ENCODE results near the gene HSPB9.

The HSPB9 gene

GRCh38 chr17:42146911-42147607, 24.5 kb downstream of the HSPB9 start:
- no peak for DNase-seq

GRCh38 chr17:42153919-42154742, 31.5 kb downstream of the HSPB9 start:
- DNase-seq: no peak

DNA sequence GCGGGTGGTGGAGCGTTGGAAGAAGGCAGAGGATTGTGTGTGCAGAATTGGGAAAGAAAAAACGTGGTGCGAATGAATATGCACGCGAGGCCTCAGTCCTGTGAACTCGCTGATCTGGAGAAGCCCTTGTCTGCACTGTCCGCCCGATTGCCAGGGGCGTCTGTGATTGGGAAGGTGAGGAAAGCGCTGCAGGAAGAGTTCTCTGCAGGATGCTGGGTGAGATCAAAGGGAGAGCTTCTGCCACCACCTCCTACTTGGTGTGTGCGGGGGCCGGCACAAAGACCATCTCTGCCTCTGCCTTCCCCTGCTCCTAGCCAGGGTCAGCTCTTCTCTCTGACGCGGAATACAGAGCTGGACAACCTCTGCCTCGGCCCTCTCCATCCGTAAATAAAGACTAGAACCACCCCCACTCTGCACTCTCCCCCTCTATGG, 33.0 kb downstream of the HSPB9 start:
- DNase-seq: no peak

DNA sequence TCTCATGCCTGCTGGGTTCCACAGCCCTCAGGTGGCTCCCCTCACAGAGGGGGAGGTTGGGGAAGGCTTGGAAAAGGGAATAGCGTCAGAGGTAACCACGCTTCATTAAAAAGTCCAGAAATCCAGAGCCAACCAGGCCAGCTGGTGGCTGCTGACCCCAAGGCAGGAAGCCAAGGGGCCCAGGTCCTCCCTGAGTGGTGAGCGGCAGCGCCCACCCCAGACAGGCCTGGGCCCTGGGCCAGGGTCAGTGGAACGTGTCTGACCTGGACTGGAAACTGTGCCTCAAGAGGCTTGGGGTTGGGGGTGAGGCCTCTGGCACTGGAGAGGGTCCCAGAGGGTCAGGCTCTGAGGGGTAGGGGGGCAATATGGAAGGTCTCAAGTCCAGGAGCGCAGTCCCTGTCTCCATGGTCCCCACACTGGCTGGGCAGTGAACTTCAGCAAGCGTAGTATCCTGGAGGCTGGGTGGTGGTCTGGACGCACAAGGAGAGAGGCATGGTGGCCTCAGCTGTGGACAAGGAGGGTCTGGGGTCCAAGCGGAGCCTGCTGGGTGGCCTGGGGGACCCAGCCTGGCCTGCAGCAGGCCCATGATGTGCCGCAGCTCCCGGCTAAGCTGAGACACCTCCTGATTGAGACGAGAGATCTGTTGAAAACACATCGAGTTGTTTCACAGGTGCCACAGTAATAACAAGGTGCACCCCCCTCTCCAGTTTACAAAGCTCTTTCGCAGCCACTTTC, 37.4 kb downstream of the HSPB9 start:
- no peak for DNase-seq

DNA sequence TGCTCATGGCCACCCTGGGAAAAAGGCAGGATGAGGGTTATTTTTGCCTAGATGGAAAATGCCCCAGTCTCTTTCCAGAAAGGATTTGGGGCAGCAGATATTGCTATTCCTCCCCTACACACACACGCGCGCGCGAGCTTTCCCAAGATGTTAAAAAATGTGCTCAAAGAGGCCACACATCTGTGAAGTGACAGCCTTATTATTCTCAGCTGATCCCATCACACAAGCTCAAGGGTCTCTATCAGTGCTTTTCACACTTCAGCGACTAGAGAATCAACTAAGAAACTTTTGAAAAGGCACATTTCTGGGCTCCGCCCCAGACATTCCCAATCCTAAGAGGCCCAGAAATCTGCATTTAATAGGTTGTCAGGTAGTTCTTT, 37.9 kb downstream of the HSPB9 start:
- DNase-seq: no peak

DNA sequence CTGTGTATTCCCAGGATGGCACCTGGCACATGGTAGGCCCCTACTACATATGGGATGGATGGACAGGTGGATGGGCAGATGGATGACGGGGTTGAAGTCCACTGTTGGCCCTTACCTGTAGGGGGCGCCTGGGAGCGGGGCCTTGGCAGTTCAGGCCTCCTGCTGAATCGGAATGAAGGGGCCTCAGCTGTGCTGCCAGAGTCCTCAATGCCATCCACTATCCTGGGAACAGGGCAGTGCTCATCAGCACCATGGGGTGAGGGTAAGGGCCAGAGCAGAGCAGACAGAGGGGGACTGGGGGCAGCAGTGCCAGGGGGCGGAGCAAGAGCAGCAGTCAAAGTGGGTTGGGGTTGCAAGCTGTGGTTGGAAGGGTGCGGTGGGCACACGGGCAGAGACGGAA, 40.5 kb downstream of the HSPB9 start:
- no peak for DNase-seq

GRCh38 chr17:42163696-42164407, 41.2 kb downstream of the HSPB9 start:
- no peak for DNase-seq

- DNase-seq: no peak
Measured at GRCh38 chr17:42165751-42166150, 43.1 kb downstream of the HSPB9 start.

GRCh38 chr17:42166196-42166763, 43.7 kb downstream of the HSPB9 start:
- DNase-seq: no peak

DNA sequence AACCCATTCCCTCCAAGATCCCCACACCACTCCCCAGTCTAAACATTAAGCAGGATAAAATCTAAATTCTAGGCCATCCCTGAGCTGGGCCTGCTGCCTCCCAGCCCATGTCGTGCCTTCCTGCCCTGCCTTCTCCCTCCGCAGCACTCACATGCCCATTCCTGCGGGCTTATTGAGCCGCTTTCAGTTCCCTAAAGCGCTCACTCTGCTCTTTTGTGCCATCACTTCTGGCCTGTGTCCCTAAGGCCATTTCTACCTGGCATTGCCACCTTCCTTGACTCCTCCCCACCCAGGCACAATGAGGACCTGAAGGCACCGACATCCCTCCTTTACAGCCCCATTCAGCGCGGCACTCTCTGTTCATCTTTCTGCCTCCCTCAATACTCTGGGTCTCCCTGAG, 45.2 kb downstream of the HSPB9 start:
- no peak for DNase-seq

DNA sequence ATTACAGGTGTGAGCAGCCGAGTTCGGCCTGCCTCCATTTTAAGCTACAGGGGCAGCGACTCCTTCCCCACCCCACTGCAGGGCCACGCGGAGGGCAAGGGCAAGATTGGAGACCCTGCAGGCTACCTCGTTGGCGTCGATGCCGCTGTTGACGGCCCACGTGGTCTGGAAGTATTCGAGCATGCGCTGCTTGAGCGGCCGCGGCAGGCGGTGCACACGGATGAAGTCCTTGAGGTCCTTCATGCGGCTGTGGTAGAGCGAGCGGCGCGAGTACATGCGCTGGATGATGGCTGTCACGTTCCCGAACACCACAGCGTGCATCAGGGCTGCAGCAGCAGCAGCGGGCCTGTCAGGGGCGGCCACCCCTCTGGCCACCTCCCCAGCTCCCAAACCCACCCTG, 46.7 kb downstream of the HSPB9 start:
- no peak for DNase-seq

DNA sequence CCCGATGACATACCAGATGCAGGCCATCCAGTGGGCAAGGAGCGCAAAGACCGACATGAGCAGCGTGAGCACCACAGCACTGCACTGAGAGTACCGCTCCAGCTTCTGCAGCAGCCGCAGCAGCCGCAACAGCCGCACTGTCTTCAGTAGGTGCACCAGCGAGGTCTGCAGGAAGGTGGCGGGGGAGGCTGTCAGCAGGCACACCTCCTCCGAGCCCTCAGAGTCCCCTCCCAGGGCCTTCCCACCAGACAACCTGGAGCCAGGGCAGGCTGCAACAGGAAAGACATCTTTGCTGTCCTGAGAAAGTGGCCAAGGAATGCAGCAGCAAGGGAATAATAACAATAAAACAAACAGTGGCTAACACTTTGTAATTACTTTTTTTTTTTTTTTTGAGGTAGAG, 49.2 kb downstream of the HSPB9 start:
- DNase-seq: no peak

All from C1 segment of cervical spinal cord (tissue), 14 donors.